G401.6 (cell line): ENCODE measurements around the gene SYT1.
"Not testable (repeated sequence)": the region's sequence is repeated elsewhere in the genome, so short reads cannot be mapped to it uniquely, and the experiment has no call there.

Source experiments
- FAIRE-seq: peaks from 2 replicates; lab custom pipeline; 2012; peaks lifted over from hg19 to GRCh38; lab: Jason Lieb, UNC

SYT1 gene

DNA sequence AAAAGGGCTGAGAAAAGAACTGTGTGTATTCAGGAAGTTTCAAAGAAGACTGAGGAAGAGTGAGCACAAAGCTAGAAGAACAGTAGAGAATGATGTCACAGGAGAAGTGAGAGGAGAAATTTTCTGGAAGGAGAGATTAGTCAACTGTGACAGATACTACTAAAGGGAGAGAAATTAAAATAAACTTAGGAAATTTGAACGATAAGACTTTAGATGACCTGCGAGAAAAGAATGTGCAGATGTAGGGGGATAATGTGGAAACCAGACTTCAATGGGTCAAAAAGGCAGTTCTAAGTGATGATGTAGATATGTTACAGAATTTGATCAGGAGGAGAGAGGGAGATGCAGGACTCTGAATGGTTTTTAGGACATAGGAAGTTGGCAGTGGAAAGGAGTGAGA, 287.4 kb downstream of the SYT1 start:
- no peak for FAIRE-seq

DNA sequence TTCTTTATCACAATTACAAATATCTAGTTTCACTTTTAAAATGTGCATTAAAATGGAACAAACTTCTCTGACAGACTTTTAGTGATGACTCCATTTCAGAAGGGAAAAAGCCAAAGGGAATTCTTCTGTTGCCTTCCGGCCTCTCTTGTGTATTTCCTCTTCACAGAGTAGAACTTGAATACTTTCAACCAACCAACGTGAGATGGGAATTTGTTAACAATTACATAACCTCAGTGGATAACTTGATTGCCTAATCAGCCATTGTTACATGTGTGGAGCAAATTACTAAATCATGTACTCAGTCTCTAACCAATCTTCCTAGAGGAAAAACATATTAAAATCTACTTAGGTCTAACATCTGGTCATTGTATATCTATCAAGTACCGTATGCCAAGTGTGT, 291.1 kb downstream of the SYT1 start:
- no peak for FAIRE-seq

- no peak for FAIRE-seq
These were observed 292.4 kb downstream of the SYT1 start for GRCh38 chr12:79156846-79157463.

GRCh38 chr12:79161249-79161934, 296.8 kb downstream of the SYT1 start:
- no peak for FAIRE-seq

DNA sequence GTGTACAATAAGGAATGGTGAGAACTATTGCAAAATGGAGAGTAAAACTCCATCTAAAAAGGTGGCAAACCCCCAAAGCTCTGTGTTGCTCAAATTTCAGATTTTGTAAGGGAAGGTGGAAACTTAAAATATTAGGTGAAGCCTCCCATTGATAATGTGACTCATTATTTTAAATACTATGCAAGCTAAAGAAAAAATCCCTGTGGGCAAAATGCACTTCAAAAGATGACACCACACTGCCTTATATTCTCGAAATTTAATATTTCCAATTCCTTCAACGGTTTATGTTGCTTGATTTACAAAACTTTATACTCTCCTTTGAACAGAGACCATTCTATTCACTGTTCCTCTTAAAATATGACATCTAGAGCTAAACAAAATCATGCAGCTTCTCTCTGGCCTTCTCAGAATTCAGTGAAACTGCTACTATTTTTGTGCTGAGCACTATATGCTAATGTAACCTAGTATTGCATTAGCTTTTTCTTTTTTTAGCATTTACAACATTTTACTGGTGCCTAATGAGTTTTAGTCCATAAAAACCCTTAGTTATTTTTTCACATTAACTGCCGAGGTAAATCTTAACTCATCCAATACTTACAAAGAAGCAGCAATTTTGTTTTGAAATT, 297.7 kb downstream of the SYT1 start:
- FAIRE-seq: no peak

DNA sequence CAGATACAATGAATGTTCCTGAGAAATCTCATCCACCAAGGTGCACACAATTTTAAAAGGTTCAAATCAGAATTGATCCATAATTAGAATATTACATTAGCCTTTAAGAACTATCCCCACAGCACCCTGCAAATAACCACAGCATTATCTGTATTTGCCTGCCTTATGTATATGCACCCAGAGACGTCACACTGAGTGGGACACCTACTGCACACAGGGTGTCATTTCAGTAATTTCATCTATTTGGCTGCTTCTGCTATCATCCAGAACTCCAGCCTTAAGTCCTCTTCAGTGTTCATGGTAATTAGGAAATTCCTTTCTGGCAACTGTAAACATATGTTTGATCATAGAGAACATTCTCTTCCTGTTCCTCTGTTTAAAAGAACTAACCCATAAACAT, 298.4 kb downstream of the SYT1 start:
- no peak for FAIRE-seq

- FAIRE-seq: no peak
These were observed 300.3 kb downstream of the SYT1 start for GRCh38 chr12:79164890-79165289.

- FAIRE-seq: no peak
These were observed 304.1 kb downstream of the SYT1 start for GRCh38 chr12:79168687-79169086.

- FAIRE-seq: peak; percentile 79
These were observed 310.1 kb downstream of the SYT1 start for GRCh38 chr12:79174626-79175025.

GRCh38 chr12:79183003-79183402, 318.4 kb downstream of the SYT1 start:
- FAIRE-seq: no peak

DNA sequence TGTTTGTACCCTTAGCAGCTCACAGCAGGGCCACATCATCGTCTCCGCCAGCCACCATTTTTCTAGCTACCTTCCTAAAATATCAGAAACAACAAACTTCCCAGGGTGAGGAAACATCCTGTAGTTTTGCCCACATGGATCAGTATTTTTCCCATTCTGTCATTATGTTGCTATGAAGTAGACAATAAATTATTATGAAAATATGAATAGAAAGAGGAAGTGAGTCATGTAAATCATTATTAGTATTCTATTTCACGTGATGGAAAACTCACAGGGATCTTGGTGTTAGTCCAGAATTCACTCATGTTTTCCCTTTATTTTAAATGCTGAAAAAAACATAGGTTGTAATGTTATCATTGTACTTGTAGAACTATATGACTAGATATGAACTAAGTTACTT, 319.4 kb downstream of the SYT1 start:
- FAIRE-seq: no peak

GRCh38 chr12:79186506-79186905, 321.9 kb downstream of the SYT1 start:
- FAIRE-seq: no peak

DNA sequence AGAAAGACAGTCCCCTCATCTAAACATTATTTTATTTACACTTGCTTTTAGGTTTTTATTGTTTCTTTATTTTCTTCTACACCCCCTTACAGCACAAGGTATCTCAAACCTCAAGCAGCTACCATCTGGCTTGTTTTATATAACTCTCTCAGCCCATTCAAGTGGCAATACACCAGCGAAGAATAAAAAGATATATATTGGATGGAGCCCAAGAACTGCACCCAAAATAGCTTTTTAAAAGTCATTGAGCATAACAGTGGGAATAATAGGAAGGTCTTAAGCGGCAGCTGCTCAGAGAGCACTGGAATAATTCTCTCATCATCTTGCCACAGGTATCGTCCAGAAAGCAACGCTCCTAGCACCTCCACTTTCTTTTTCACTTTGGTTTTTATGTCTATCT, 322.5 kb downstream of the SYT1 start:
- no peak for FAIRE-seq

- no peak for FAIRE-seq
These were observed 326.8 kb downstream of the SYT1 start for GRCh38 chr12:79191391-79191790.

DNA sequence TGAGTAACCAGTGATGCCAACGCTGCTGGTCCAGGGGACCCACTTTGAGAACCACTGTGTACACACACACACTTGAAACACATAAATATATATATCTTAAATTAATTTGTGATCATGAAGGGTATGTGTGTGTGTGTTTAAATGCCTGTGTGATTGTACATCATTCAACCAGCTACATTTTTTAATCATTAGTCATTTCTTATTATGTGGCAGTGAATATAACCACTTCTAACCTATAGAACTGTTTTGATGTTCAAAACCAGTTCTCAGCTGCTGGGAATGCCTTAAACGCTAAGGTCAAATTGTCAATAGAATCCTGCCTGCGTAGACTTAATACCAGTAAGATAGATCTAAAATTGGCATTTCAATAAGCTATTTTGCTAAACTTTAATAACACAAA, 330.0 kb downstream of the SYT1 start:
- no peak for FAIRE-seq

GRCh38 chr12:79199166-79199565, 334.6 kb downstream of the SYT1 start:
- FAIRE-seq: no peak

DNA sequence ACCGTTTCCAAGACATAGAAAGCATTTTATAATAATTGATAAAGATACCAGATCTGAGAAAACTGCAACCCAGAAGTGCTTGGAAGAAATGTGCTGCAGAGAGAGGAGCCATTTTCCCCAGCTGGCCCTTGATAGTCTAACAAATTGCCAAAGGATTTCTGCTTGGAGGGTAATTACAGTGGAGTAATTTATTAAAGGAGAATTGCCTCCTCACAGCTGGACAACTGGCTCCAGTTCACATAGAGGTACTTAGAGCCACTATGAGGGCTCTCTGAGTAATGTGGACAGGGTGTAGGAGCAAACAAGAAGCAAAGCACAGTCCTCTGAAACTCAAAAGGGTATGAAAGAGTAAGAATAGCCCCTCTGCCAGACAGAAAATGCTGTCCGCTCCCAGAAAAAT, 335.6 kb downstream of the SYT1 start:
- FAIRE-seq: no peak

DNA sequence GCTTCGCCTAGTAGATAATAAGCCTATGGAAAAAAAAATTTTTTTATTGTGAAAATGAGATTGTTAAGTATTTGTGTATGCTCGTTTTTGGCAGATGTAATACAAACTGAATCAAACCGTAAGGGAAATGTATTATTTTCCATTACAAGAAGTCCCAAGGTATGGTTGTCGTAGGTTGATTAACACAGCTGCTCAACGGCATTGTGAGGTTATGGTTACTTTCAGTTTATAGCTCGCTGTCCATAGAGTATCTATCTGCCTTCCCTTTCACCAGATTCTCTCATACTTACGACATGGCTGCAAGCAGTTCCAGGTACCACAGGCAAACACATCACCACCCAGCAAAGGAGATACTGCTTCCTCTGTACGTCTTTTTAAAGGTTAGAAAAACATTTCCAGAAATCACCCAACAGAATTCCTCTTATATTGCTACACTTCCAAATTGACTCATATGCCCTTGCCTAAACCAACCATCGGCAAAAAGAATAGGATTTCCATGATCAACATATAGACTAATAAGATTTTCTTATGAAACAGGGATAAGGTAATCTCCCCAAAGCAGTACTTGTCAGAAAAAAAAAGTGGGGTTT, 338.6 kb downstream of the SYT1 start:
- no peak for FAIRE-seq

DNA sequence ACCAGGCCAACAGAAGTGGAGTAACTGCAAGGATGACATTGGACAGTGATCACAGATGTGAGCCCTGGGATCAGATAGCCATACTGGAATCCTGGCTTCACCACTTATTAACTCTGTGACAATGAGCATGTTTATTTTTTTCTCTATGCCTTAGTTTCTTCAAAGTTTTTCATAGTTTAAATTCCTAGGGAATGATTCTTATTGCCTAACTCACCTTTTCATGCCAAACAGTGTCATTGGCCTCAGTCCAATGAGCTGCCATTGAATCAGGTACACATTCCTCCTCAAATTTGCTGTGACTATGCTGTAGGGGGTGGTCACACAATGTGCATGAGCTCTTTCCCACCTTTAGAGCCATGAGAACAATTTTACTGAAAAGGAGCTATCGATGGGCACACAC, 342.3 kb downstream of the SYT1 start:
- no peak for FAIRE-seq

DNA sequence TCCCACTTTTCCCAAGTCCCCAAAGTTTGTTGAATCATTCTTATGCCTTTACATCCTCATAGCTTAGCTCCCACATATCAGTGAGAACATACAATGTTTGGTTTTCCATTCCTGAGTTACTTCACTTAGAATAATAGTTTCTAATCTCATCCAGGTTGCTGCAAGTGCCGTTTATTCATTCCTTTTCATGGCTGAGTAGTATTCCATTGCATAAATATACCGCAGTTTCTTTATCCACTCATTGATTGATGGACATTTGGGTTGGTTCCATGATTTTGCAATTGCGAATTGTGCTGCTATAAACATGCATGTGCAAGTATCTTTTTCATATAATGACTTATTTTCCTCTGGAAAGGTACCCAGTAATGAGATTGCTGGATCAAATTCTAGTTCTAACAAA, 345.8 kb downstream of the SYT1 start:
- FAIRE-seq: not testable (repeated sequence)

- no peak for FAIRE-seq
These were observed 352.7 kb downstream of the SYT1 start for GRCh38 chr12:79217306-79217705.

GRCh38 chr12:79223210-79223609, 358.6 kb downstream of the SYT1 start:
- no peak for FAIRE-seq

GRCh38 chr12:79223761-79224160, 359.2 kb downstream of the SYT1 start:
- FAIRE-seq: no peak

- no peak for FAIRE-seq
These were observed 362.5 kb downstream of the SYT1 start for GRCh38 chr12:79227091-79227490.
